Measurements from ENCODE around the gene RIOX2. TPM values are rescaled to one million over a fixed set of nuclear protein-coding genes. Genes with fewer than 3 reads are reported as not detected.

The RIOX2 gene
- total and polyA plus RNA-seq, 2 donors (not counting 1 experiment from before 2014, with no cell fraction given) = 18.5 to 23.6 TPM

DNA sequence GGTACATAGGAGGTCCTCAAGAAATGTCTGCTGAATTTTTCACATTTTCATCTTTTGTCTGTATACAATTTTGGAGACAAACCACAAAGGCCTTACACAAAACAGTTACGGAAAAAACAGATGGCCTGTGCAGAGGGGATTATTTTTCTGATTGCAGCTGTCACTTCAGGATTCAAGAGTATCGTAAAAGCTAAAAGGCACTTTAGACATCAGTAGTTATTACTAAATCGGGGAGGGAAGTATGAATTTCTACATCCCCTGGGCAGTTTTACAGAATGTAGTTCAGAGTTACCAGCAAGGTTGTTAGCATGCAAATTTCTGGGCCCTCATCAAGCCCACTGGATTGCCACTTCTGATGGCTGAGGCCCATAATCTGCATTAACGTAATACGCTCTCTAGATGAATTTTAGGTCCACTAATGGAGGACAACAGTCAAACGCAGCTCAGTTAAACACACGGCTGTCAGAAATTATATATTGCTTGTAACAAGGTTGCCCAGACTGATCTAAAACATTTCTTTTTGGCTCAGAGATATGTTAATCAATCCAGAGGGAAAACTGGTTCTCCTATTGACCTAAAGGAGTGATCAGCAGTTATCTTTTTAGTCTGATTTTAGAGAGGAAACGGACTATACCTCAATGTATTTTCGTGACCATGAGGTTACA lies 1.1 kb downstream of the RIOX2 start:
- peak overlapping the region; percentile 96 for H3K27ac Mint-ChIP-seq
- no peaks in the 10 kb centered on the region for H3K27me3 Mint-ChIP-seq
- H3K4me1 ChIP-seq (ENCODE audit: control insufficient read depth in 2 of 2, insufficient read depth in 2 of 2, low read length in 2 of 2) = peaks cover 15 to 16% of the 10 kb centered on the region in 2 donors
- intact Hi-C loops (cut with micrococcal nuclease) = loop anchor here (1.0 to 10.0 kb wide), 3 partner anchors 149 to 624 kb away; partner anchors contain the start of genes ARL6, CPOX and CRYBG3
- H3K36me3 ChIP-seq (replicated peaks in 1 of 2; ENCODE audit: control extremely low read depth in 1 of 2, control insufficient read depth in 1 of 2, extremely low read depth in 1 of 2, insufficient read depth in 2 of 2, low read length in 1 of 2) = peaks cover 0 to 11% of the 10 kb centered on the region in 2 experiments
- peak overlapping the region; percentile 27 to 77 for H3K27ac ChIP-seq (ENCODE audit: low read length in 2 of 2)
- H2AFZ ChIP-seq (ENCODE audit: insufficient read depth, low read depth, low read length, poor library complexity, severe bottlenecking) = peak overlapping the region; percentile 77
- peaks cover 16% of the 10 kb centered on the region for H3K79me2 ChIP-seq (ENCODE audit: control insufficient read depth, insufficient read depth, low read length)
- H3K9me3 ChIP-seq (ENCODE audit: control extremely low read depth in 1 of 3, control insufficient read depth in 2 of 3, insufficient read depth in 1 of 3, low read length in 2 of 3) = no peaks in the 10 kb centered on the region
- peak overlapping the region; percentile 13 to 73 (median 64) for H3K4me3 ChIP-seq (ENCODE audit: control extremely low read depth in 1 of 5, extremely low read depth in 1 of 5, insufficient read depth in 1 of 5, low read depth in 2 of 5, low read length in 4 of 5)
- no peak for ATAC-seq (ENCODE audit: low read depth)
- DNase-seq = no peak
- H3K9me3 Mint-ChIP-seq (ENCODE audit: insufficient read depth) = no peaks in the 10 kb centered on the region
- POLR2A ChIA-PET = no interaction called here
- H3K4me3 Mint-ChIP-seq = peak overlapping the region; percentile 98
- peak overlapping the region; percentile 66 for H3K9ac ChIP-seq (ENCODE audit: low read length)
- TF ChIP-seq, protein P1, sequence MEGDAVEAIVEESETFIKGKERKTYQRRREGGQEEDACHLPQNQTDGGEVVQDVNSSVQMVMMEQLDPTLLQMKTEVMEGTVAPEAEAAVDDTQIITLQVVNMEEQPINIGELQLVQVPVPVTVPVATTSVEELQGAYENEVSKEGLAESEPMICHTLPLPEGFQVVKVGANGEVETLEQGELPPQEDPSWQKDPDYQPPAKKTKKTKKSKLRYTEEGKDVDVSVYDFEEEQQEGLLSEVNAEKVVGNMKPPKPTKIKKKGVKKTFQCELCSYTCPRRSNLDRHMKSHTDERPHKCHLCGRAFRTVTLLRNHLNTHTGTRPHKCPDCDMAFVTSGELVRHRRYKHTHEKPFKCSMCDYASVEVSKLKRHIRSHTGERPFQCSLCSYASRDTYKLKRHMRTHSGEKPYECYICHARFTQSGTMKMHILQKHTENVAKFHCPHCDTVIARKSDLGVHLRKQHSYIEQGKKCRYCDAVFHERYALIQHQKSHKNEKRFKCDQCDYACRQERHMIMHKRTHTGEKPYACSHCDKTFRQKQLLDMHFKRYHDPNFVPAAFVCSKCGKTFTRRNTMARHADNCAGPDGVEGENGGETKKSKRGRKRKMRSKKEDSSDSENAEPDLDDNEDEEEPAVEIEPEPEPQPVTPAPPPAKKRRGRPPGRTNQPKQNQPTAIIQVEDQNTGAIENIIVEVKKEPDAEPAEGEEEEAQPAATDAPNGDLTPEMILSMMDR (IDR thresholded peaks at IDR 0.05) = no peak
- no peak for TF ChIP-seq EZH2 (IDR thresholded peaks at IDR 0.05; ENCODE audit: borderline replicate concordance, insufficient read depth, low read depth, low read length, poor library complexity, severe bottlenecking)
- 77% methylated on average over 4 of the region's 9 CpGs for WGBS (ENCODE audit: insufficient coverage)
- CTCF ChIA-PET = interaction anchor here (1.1 kb wide), 1 partner anchor 16 kb away, joined by 4 read pairs; no protein-coding TSS in a partner anchor
- H4K20me1 ChIP-seq (ENCODE audit: control insufficient read depth, insufficient read depth, low read length, poor library complexity, severe bottlenecking) = no peaks in the 10 kb centered on the region
- H3K4me2 ChIP-seq (replicated peaks; ENCODE audit: low read depth, low read length, poor library complexity, severe bottlenecking) = peak overlapping the region; percentile 71
- H3K27me3 ChIP-seq (replicated peaks in 1 of 4; ENCODE audit: control extremely low read depth in 1 of 4, control insufficient read depth in 3 of 4, insufficient read depth in 4 of 4, low read length in 3 of 4) = no peaks in the 10 kb centered on the region
- H3K4me1 Mint-ChIP-seq = peaks cover 38% of the 10 kb centered on the region

DNA sequence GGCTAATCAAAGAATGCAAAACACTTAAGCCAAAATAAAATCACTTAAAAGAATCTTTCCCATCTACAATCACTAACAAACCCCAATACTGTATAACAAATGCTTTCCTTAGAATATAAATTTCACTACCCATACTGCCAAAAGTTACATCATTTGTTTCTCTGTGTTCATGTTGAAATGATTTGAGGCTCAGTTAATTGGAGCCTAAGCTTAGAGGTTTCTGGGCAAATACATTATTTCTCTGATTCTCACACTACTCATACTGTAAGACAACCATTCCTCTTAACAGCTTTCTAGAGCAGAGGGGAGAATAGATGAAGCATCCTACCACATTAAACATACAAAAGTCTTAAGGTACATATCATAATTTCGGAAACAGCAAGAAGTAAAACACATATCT lies 2.1 kb downstream of the RIOX2 start:
- Histone ChIP-seq H3K27ac (ENCODE audit: low read length in 2 of 2) (no peak overlapping the region), H4K20me1 (ENCODE audit: control insufficient read depth, insufficient read depth, low read length, poor library complexity, severe bottlenecking) (no peaks in the 10 kb centered on the region), H3K4me2 (replicated peaks; ENCODE audit: low read depth, low read length, poor library complexity, severe bottlenecking) (no peak overlapping the region), H2AFZ (ENCODE audit: insufficient read depth, low read depth, low read length, poor library complexity, severe bottlenecking) (no peak overlapping the region), H3K9me3 (ENCODE audit: control extremely low read depth in 1 of 3, control insufficient read depth in 2 of 3, insufficient read depth in 1 of 3, low read length in 2 of 3) (no peaks in the 10 kb centered on the region), H3K4me3 (ENCODE audit: control extremely low read depth in 1 of 5, extremely low read depth in 1 of 5, insufficient read depth in 1 of 5, low read depth in 2 of 5, low read length in 4 of 5) (no peak overlapping the region), H3K36me3 (replicated peaks in 1 of 2; ENCODE audit: control extremely low read depth in 1 of 2, control insufficient read depth in 1 of 2, extremely low read depth in 1 of 2, insufficient read depth in 2 of 2, low read length in 1 of 2) (peaks cover 0 to 15% of the 10 kb centered on the region in 2 experiments), H3K79me2 (ENCODE audit: control insufficient read depth, insufficient read depth, low read length) (peaks cover 22% of the 10 kb centered on the region), H3K9ac (ENCODE audit: low read length) (no peak overlapping the region), H3K4me1 (ENCODE audit: control insufficient read depth in 2 of 2, insufficient read depth in 2 of 2, low read length in 2 of 2) (peaks cover 15 to 16% of the 10 kb centered on the region in 2 donors), H3K27me3 (replicated peaks in 1 of 4; ENCODE audit: control extremely low read depth in 1 of 4, control insufficient read depth in 3 of 4, insufficient read depth in 4 of 4, low read length in 3 of 4) (no peaks in the 10 kb centered on the region)
- POLR2A ChIA-PET = no interaction called here
- no peak for TF ChIP-seq EZH2 (IDR thresholded peaks at IDR 0.05; ENCODE audit: borderline replicate concordance, insufficient read depth, low read depth, low read length, poor library complexity, severe bottlenecking)
- TF ChIP-seq, protein P1 (IDR thresholded peaks at IDR 0.05) = no peak
- intact Hi-C loops (cut with micrococcal nuclease) = loop anchor here (2.0 to 10.0 kb wide), 2 partner anchors 205 to 625 kb away; partner anchors contain the start of genes ARL6 and CPOX
- Mint-ChIP-seq H3K27me3 (no peaks in the 10 kb centered on the region), H3K4me1 (peaks cover 38% of the 10 kb centered on the region), H3K4me3 (peak overlapping the region; percentile 98), H3K9me3 (ENCODE audit: insufficient read depth) (no peaks in the 10 kb centered on the region), H3K27ac (no peak overlapping the region)
- ATAC-seq (ENCODE audit: low read depth) (no peak), DNase-seq (no peak)
- CTCF ChIA-PET = interaction anchor here (1.4 kb wide), 1 partner anchor 15 kb away, joined by 5 read pairs; no protein-coding TSS in a partner anchor
- WGBS (ENCODE audit: insufficient coverage) = no CpG with 5 or more reads among the region's 1 CpG

All from B cell (primary cell).